GM18505 (cell line): ENCODE results near the gene NFATC2.

Experiments used
- ATAC-seq: cut with Tn5 transposase; IDR thresholded peaks from one replicate; pipeline ENCODE4 v1.9.1; 2021; ENCODE audit not compliant: unreplicated experiment
- POLR2A ChIP-seq: IDR thresholded peaks from 4 replicates; pipeline ENCODE4 v1.6.1; 2011; ENCODE audit warnings: borderline replicate concordance; ENCODE audit not compliant: insufficient read depth, insufficient read length; ENCODE audit errors: extremely low read depth

The NFATC2 gene

DNA sequence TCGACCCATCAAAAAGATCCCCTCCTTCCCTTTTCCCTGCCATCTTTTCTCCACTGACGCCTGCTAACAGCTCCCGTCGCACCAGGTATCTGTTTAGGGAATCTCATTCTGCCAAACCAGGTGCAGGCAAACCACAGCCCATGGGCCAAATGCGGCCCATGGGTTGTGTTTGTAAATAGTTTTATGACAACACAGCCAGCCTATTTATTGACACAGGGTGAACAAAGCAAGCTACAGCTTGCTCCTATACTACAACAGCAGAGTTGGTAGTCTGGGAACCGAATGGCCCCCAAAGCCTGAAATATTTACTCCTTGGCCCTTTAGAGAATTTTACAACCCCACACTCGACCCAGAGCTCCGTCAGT is 16.4 kb downstream of the NFATC2 start:
- no peak for TF ChIP-seq POLR2A
- ATAC-seq = no peak

DNA sequence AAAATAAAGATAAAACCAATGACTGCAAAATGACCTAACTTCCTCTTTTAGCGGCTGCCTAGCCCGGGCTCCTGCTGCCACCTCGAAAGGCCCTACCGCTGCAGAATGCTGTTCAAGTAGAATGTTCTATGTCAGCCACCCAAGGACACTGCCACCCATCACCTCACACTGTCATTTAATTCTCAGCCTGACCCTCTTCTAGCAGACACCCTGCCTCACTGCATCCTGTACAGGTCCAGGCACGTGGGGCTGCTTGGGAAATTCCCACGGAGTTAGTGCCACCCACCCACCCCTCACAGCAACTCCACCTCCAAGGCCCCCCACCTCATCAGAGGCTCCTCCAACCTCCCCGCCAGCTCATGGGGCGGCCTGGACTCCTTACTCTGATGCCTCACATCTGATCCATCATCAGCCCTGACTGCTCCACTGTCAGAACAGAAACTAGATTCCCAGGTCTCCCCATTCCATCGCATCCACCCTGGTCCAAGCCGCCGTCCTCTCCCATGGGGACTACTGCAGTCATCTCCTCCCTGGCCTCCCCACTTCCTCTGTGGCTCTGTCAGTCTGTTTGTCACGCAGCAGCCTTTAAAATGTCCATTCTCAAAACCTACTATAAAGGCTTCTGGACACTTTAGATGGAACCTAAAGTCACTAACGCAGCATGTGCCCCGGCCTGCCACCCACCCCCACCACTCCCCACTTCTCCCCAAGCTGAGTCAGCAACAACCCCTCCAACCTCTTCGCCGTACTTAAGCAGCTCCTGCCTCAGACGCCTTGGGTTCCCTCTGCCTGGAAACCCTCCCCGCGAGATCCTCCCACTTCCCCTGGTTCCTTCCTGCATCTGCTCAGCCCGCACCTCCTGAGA is 17.0 kb downstream of the NFATC2 start:
- ATAC-seq = no peak
- TF ChIP-seq POLR2A = peak; percentile 36

DNA sequence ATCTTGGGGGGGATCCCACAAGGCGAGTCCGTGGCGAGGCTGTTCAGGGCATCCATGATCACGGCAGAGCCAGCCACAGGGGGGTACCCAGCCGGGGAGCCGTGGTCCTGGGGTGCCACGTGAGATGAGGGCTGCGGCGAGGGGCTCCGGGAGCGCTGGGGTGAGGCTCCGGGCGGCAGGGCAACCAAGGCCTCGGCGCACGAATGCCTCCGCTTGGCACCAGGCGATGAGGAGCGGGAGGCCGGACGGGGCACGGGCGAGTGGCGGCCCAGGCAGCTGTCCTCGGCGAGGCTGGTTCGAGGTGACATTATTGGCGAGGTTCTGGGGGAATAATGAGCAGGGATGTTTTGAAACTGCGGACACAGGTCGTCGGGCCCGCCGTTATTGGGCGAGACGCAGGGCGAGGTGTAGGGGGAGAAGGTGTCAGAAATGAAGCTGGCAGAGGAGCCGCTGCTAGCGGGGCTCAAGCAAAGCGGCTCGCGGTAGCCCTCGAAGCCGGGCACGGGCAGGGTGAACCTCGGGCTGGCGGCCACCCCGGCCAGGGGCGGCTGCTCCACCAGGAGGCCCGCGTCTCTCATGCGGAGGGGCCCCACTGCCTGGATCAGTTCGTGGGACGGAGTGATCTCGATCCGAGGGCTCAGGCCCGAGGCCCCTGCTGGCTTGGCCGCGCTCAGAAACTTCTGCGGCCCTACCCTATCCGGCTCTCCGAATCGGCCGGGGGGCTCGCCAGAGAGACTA is 19.1 kb downstream of the NFATC2 start:
- TF ChIP-seq POLR2A = no peak
- ATAC-seq = no peak

DNA sequence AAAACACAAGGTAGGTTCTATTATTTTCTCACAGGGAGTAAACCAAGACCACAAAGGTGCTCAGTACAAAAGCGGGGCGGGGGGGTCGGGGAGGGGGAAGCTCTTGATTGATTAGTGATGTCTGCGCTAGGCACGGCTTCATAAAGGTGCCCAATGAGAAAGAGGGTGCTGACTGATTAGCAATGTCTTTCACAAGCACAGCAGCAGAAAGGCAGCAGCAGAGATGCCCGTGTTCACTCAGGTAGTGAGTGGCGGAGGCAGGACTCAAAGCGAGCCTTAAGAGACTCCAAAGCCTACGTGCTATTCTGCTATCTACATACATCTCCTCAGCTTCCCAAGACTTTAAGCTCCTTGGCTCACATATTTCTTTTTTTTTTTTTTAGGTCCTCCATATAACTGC is 20.3 kb downstream of the NFATC2 start:
- no peak for ATAC-seq
- no peak for TF ChIP-seq POLR2A

GRCh38 chr20:51517839-51518238 is 24.7 kb downstream of the NFATC2 start:
- no peak for ATAC-seq
- TF ChIP-seq POLR2A = no peak

- no peak for ATAC-seq
- TF ChIP-seq POLR2A = no peak
Observed at GRCh38 chr20:51516855-51517254, 25.7 kb downstream of the NFATC2 start.

- no peak for ATAC-seq
- no peak for TF ChIP-seq POLR2A
Observed at GRCh38 chr20:51514836-51515235, 27.7 kb downstream of the NFATC2 start.

DNA sequence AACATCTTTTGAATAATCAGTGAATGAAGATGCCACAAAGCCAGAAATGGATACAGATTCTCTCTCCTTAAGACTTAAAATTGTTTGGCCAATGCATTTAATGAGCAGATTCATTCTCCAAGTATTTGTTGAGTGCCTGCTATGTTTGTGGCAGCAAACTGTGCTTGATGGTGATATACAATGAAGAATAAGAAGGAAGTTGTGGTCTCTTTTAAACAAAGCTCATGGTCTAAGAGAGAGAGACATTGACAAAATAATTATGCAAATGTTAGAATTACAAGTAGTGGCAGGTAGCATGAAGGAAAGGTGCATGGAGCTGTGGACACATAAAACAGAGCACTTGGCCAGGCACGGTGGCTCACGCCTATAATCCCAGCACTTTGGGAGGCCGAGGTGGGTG is 28.3 kb downstream of the NFATC2 start:
- no peak for ATAC-seq
- no peak for TF ChIP-seq POLR2A

GRCh38 chr20:51513545-51513944 is 29.0 kb downstream of the NFATC2 start:
- ATAC-seq = no peak
- TF ChIP-seq POLR2A = no peak

DNA sequence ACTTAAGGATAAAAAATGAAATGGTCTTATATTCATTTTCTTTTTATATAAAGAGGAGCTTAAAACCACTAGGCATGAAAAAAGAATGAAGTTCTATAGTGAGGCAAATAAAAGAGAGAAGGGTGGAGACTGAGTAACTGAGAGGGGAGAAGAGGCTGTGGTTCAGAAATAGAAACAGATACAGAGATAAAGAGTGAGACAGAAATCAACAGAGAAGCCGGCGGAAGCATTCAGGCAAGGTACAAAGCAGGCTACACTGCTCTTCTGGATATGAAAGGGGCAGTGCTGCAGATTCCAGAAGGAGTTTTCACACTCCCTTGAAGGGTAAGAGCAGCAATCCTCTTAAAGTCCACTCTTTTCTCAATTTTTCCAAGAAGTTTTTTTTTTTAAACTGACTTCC is 29.9 kb downstream of the NFATC2 start:
- TF ChIP-seq POLR2A = no peak
- ATAC-seq = no peak

GRCh38 chr20:51511861-51512619 is 30.5 kb downstream of the NFATC2 start:
- TF ChIP-seq POLR2A = no peak
- ATAC-seq = no peak

DNA sequence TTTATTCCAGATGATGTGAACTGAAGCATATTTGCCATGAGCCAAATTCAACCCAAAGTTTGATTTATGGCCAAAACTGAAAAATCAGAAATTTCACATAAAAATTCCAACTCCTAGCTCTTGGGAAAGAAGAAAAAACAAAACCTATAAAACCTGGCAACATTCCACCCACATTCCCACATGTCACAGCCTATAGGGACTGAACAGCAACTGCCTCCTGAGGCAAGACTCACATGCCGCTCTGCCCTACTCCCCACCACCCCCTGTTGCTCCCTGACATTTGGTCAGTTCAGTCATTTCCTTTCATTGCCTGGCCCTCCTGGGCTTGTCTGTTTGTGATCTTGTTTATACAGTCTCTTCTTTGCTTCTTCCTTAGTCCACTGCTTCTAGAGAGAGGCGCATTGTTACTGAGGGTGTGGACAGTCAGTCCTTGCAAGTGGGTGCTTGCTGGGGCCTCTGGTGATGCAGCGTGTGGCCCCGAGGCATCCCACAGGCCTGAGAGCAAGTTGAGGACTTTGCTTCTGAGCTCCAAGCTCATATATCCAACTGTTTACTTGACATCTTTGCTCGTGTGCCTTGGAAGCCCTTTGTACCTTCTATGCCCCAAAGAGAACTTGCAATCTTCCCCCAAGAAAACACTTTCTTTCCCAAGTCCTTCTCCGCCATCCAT is 31.4 kb downstream of the NFATC2 start:
- no peak for TF ChIP-seq POLR2A
- no peak for ATAC-seq

DNA sequence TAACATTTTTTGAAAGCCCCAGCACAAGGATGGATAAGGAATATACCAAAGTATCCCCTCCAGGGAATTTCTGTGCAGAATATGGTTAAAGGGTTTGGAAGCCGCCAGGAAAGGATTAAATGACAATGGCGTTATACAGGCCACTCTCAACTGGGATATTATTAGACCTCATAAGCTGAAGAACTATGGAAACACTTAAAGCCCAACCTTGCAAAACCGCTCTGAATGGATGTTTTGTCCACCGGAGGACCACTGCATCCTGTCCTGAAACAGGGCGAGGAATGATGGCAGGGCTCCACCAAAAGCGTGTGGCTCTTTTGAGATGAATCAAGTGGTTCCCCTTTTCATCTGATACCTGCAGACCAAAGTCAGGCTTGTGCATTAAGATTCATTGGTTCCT is 32.4 kb downstream of the NFATC2 start:
- ATAC-seq = no peak
- TF ChIP-seq POLR2A = no peak
